ENCODE measurements around the gene SETD2. TPM values are rescaled to one million over a fixed set of nuclear protein-coding genes. Genes with fewer than 3 reads are reported as not detected.

SETD2 gene
- polyA plus RNA-seq, 1 of the 3 experiments (the other 2 are of a cell fraction), result 12.1 TPM

DNA sequence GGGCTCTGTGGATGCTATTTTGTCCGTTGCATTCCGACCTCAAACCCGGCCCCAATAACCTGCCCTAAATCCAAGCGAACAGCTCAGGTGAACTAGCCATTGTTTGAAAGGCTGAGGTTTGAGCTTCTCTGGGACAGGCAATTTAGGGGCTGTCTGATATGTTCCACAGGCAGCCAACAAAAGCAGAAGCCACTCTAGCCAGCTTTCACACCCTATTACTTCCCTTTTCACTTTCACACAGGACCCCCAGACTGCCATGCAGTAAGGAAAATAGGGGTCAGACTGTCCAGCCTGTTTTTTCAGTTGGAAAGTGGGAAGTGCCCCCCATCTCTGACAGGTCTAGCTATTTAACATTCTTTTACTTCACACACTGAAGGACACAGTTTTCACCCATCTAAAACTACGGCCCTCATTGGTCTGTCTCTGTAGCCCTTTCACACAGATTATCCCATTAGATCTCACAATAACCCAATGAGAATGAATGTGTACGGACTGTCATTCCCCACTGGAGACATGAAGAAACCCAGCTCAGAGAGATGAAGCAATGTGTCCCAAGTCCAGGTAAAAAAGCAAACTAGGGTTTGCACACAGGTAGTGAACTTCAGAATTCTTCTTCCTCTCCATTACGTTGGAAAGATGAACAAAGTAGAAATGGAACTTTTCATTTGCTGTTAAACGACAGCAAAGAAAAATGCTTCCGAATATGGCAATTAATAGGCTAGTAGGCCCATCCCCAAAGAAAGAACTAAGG is 189.3 kb downstream of the SETD2 start (continued):
- TF ChIP-seq, protein P1, sequence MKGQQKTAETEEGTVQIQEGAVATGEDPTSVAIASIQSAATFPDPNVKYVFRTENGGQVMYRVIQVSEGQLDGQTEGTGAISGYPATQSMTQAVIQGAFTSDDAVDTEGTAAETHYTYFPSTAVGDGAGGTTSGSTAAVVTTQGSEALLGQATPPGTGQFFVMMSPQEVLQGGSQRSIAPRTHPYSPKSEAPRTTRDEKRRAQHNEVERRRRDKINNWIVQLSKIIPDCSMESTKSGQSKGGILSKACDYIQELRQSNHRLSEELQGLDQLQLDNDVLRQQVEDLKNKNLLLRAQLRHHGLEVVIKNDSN (IDR thresholded peaks at IDR 0.05; ENCODE audit: borderline replicate concordance, low read depth), result no peak

DNA sequence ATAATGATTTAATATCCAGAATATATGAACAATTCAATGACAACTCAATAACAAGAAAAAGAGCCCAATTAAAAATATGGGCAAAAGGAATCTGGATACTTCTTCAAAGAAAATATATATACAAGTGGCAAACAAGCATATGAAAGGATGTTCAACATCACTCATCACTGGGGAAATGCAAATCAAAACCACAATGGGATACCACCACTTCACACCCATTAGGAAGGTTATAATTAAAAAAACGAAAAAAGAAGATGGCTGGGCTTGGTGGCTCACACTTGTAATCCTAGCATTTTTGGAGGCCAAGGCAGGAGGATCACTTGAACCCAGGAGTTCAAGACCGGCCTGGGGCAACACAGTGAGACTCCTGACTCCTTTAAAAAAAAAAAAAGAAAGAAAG is 191.5 kb downstream of the SETD2 start:
- Histone ChIP-seq H3F3A (replicated peaks; ENCODE audit: insufficient read depth) (no peaks in the 10 kb centered on the region), H3K9me3 (no peaks in the 10 kb centered on the region), H4K20me1 (ENCODE audit: insufficient read depth) (peaks cover 85% of the 10 kb centered on the region), H3K4me3 (ENCODE audit: low read depth in 2 of 2, low read length in 1 of 2) (no peak overlapping the region), H2AFZ (ENCODE audit: low read depth) (no peak overlapping the region), H3K27me3 (ENCODE audit: insufficient read depth) (no peaks in the 10 kb centered on the region), H3K27ac (ENCODE audit: low read depth in 2 of 2, low read length in 1 of 2) (no peak overlapping the region), H3K36me3 (replicated peaks in 1 of 2; ENCODE audit: control insufficient read depth in 1 of 2, insufficient read depth in 2 of 2, low read length in 1 of 2) (peaks cover 0 to 4% of the 10 kb centered on the region in 2 experiments), H3K4me1 (ENCODE audit: control insufficient read depth in 1 of 2, insufficient read depth in 2 of 2, low read depth in 1 of 2, low read length in 1 of 2) (peaks cover 3 to 30% of the 10 kb centered on the region in 2 experiments; a peak in 1 of 4 replicates), H3K4me2 (no peak overlapping the region), H3K9me2 (no peaks in the 10 kb centered on the region), H3K9ac (no peak overlapping the region), H3K79me2 (ENCODE audit: insufficient read depth) (peaks cover 89% of the 10 kb centered on the region)
- TF ChIP-seq TEAD4 (IDR thresholded peaks at IDR 0.05; ENCODE audit: borderline replicate concordance, insufficient read depth) (no peak), TAF1 (IDR thresholded peaks at IDR 0.05; ENCODE audit: borderline replicate concordance, low read depth, low read length) (no peak), ELF1 (IDR thresholded peaks at IDR 0.05) (no peak), JUND (IDR thresholded peaks at IDR 0.05) (no peak)
- 89% methylated on average over 2 of the region's 2 CpGs for WGBS (ENCODE audit: low lambda C conversion rate)
- POLR2A ChIA-PET, result no interaction called here
- CTCF ChIA-PET, result no interaction called here
- no peak for DNase-seq

DNA sequence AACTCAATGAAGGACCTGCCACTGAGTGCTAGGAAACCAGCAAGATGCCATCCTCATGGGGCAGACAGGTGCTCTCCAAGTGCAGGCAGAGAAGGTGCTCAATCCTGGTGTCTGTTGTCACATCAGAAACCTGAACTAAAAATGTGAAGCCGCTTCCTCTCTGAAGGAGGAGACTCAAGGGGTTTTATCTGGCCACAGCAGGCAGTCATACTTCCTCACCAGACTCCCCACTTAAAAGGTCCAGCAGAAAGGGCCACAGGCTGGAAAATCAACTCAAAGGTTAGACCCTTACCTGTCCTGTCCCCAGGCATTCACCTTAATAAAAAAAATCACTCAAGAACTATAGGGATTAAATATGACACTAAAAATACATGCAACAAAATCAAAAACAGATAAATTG is 192.2 kb downstream of the SETD2 start:
- Histone ChIP-seq H3K27me3 (ENCODE audit: insufficient read depth) (no peaks in the 10 kb centered on the region), H3K4me2 (no peak overlapping the region), H4K20me1 (ENCODE audit: insufficient read depth) (peaks cover 92% of the 10 kb centered on the region), H3K9me2 (no peaks in the 10 kb centered on the region), H3K4me1 (ENCODE audit: control insufficient read depth in 1 of 2, insufficient read depth in 2 of 2, low read depth in 1 of 2, low read length in 1 of 2) (peaks cover 0 to 37% of the 10 kb centered on the region in 2 experiments; a peak in 1 of 4 replicates), H3F3A (replicated peaks; ENCODE audit: insufficient read depth) (no peaks in the 10 kb centered on the region), H2AFZ (ENCODE audit: low read depth) (no peak overlapping the region), H3K9ac (no peak overlapping the region), H3K4me3 (ENCODE audit: low read depth in 2 of 2, low read length in 1 of 2) (no peak overlapping the region), H3K27ac (ENCODE audit: low read depth in 2 of 2, low read length in 1 of 2) (peak overlapping the region in 1 of 2 experiments; percentile 75; a peak in 1 of 4 replicates), H3K79me2 (ENCODE audit: insufficient read depth) (peaks cover 95% of the 10 kb centered on the region), H3K36me3 (replicated peaks in 1 of 2; ENCODE audit: control insufficient read depth in 1 of 2, insufficient read depth in 2 of 2, low read length in 1 of 2) (peaks cover 0 to 4% of the 10 kb centered on the region in 2 experiments), H3K9me3 (no peaks in the 10 kb centered on the region)
- WGBS (ENCODE audit: low lambda C conversion rate), result 100% methylated on average over 1 of the region's 1 CpG
- TF ChIP-seq, protein P2, sequence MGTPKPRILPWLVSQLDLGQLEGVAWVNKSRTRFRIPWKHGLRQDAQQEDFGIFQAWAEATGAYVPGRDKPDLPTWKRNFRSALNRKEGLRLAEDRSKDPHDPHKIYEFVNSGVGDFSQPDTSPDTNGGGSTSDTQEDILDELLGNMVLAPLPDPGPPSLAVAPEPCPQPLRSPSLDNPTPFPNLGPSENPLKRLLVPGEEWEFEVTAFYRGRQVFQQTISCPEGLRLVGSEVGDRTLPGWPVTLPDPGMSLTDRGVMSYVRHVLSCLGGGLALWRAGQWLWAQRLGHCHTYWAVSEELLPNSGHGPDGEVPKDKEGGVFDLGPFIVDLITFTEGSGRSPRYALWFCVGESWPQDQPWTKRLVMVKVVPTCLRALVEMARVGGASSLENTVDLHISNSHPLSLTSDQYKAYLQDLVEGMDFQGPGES (IDR thresholded peaks at IDR 0.05; ENCODE audit: low read depth, low read length), result no peak
- TF ChIP-seq, protein P3, sequence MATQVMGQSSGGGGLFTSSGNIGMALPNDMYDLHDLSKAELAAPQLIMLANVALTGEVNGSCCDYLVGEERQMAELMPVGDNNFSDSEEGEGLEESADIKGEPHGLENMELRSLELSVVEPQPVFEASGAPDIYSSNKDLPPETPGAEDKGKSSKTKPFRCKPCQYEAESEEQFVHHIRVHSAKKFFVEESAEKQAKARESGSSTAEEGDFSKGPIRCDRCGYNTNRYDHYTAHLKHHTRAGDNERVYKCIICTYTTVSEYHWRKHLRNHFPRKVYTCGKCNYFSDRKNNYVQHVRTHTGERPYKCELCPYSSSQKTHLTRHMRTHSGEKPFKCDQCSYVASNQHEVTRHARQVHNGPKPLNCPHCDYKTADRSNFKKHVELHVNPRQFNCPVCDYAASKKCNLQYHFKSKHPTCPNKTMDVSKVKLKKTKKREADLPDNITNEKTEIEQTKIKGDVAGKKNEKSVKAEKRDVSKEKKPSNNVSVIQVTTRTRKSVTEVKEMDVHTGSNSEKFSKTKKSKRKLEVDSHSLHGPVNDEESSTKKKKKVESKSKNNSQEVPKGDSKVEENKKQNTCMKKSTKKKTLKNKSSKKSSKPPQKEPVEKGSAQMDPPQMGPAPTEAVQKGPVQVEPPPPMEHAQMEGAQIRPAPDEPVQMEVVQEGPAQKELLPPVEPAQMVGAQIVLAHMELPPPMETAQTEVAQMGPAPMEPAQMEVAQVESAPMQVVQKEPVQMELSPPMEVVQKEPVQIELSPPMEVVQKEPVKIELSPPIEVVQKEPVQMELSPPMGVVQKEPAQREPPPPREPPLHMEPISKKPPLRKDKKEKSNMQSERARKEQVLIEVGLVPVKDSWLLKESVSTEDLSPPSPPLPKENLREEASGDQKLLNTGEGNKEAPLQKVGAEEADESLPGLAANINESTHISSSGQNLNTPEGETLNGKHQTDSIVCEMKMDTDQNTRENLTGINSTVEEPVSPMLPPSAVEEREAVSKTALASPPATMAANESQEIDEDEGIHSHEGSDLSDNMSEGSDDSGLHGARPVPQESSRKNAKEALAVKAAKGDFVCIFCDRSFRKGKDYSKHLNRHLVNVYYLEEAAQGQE (IDR thresholded peaks at IDR 0.05; ENCODE audit: low read depth, low read length), result no peak
- TF ChIP-seq SMC3 (IDR thresholded peaks at IDR 0.05; ENCODE audit: low read depth, low read length), result no peak
- TF ChIP-seq NRF1 (IDR thresholded peaks at IDR 0.05; ENCODE audit: low read depth, low read length), result no peak
- TF ChIP-seq, protein P4, sequence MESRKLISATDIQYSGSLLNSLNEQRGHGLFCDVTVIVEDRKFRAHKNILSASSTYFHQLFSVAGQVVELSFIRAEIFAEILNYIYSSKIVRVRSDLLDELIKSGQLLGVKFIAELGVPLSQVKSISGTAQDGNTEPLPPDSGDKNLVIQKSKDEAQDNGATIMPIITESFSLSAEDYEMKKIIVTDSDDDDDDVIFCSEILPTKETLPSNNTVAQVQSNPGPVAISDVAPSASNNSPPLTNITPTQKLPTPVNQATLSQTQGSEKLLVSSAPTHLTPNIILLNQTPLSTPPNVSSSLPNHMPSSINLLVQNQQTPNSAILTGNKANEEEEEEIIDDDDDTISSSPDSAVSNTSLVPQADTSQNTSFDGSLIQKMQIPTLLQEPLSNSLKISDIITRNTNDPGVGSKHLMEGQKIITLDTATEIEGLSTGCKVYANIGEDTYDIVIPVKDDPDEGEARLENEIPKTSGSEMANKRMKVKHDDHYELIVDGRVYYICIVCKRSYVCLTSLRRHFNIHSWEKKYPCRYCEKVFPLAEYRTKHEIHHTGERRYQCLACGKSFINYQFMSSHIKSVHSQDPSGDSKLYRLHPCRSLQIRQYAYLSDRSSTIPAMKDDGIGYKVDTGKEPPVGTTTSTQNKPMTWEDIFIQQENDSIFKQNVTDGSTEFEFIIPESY (IDR thresholded peaks at IDR 0.05; ENCODE audit: borderline replicate concordance, low read depth), result no peak
- no peak for TF ChIP-seq ELF1 (IDR thresholded peaks at IDR 0.05)
- TF ChIP-seq TEAD4 (IDR thresholded peaks at IDR 0.05; ENCODE audit: borderline replicate concordance, insufficient read depth), result no peak
- TF ChIP-seq EP300 (IDR thresholded peaks at IDR 0.05; ENCODE audit: borderline replicate concordance in 1 of 2, low read depth in 1 of 2, low read length in 1 of 2), result no peak
- no peak for TF ChIP-seq RFX5 (IDR thresholded peaks at IDR 0.05; ENCODE audit: low read length)
- TF ChIP-seq RCOR1 (IDR thresholded peaks at IDR 0.05; ENCODE audit: low read length), result no peak
- TF ChIP-seq, protein P1 (IDR thresholded peaks at IDR 0.05; ENCODE audit: borderline replicate concordance, low read depth), result no peak
- no peak for TF ChIP-seq YY1 (IDR thresholded peaks at IDR 0.05; ENCODE audit: low read depth)
- ChIA-PET POLR2A (no interaction called here), CTCF (interaction anchor here (3.1 kb wide), 1 partner anchor 48 kb away, joined by 13 read pairs; no protein-coding TSS in a partner anchor)
- DNase-seq, result no peak
